Esophagus squamous epithelium (tissue), 4 donors: ENCODE results near the gene LEO1.

Source experiments
- CTCF ChIP-seq, 6 experiments: fragments of 450-650 bp in 4 of 6; fragments of 200-600 bp in 2 of 6; sonication (generic) in 2 of 6; IDR thresholded peaks; one replicate each; pipeline ENCODE4 v1.5.1; 2016 to 2019; ENCODE audit warnings: antibody characterized with exemption in 6 of 6, mild to moderate bottlenecking in 4 of 6, moderate library complexity in 4 of 6
- POLR2A ChIP-seq, 4 donors: fragments of 450-650 bp; IDR thresholded peaks; one replicate each; pipeline ENCODE4 v1.6.1; 2017; ENCODE audit warnings: antibody characterized with exemption in 4 of 4, mild to moderate bottlenecking in 4 of 4, moderate library complexity in 3 of 4

DNA sequence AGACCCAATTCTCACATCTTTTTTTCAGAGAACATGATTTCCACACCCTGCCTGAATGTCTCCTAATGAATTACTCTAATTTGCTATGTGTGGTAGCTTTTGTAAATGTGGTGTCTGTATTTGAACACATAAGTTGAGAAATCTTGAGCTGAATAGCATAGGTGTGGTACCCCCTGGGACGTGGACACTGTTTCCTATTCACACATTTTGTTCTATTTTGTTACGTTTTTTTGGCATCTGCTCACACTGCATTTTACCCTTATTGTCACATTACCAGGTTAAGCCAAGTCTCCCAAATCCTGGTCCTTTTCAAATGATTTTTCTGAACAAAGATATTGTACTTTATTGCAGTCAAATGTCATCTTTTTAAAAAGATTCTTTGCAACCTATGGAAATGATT, 40.6 kb upstream of the LEO1 start:
- TF ChIP-seq CTCF (IDR thresholded peaks at IDR 0.05) (no peak), POLR2A (IDR thresholded peaks at IDR 0.05) (no peak)
